Endodermal cell (in vitro differentiated cells): ENCODE measurements around the gene DNM1. TPM values are rescaled to one million over a fixed set of nuclear protein-coding genes. Genes with fewer than 3 reads are reported as not detected.

Experiments
- DNase-seq: peaks from one replicate; pipeline ENCODE4 v3.0.0-alpha.2; 2017
- H3K27ac ChIP-seq: 2 replicates; pipeline ENCODE4 v1.5.1; 2013; ENCODE audit warnings: mild to moderate bottlenecking, low read depth, low read length, moderate library complexity
- H3K27me3 ChIP-seq: 2 replicates; pipeline ENCODE4 v1.6.1; 2013; ENCODE audit warnings: mild to moderate bottlenecking, low read length, moderate library complexity; ENCODE audit not compliant: insufficient read depth, control insufficient read depth, poor library complexity, severe bottlenecking
- H3K36me3 ChIP-seq: 2 replicates; pipeline ENCODE4 v1.7.0; 2013; ENCODE audit warnings: mild to moderate bottlenecking, low read length, moderate library complexity; ENCODE audit not compliant: control insufficient read depth, insufficient read depth
- H3K4me1 ChIP-seq: one replicate; pipeline ENCODE4 v1.7.0; 2013; ENCODE audit warnings: low read length; ENCODE audit not compliant: control insufficient read depth, insufficient read depth
- H3K4me3 ChIP-seq: 2 replicates; pipeline ENCODE4 v1.5.1; 2013; ENCODE audit warnings: mild to moderate bottlenecking, low read length, moderate library complexity
- H3K9ac ChIP-seq: 2 replicates; pipeline ENCODE4 v1.6.1; 2013; ENCODE audit warnings: mild to moderate bottlenecking, low read length, moderate library complexity; ENCODE audit not compliant: poor library complexity, severe bottlenecking; ENCODE audit errors: extremely low read depth
- H3K9me3 ChIP-seq: 2 replicates; pipeline ENCODE4 v1.6.1; 2013; ENCODE audit warnings: mild to moderate bottlenecking, low read length, moderate library complexity; ENCODE audit not compliant: control insufficient read depth
- H3K27ac Mint-ChIP-seq: 2 replicates; pipeline ENCODE4 v1.8.0; 2020; ENCODE audit warnings: mixed read lengths
- H3K27me3 Mint-ChIP-seq: 2 replicates; pipeline ENCODE4 v1.8.0; 2021; ENCODE audit warnings: mild to moderate bottlenecking, mixed read lengths; ENCODE audit not compliant: insufficient read depth
- H3K36me3 Mint-ChIP-seq: 2 replicates; pipeline ENCODE4 v1.8.0; 2020; ENCODE audit warnings: low read depth, mixed read lengths
- H3K4me1 Mint-ChIP-seq: 2 replicates; pipeline ENCODE4 v1.8.0; 2020; ENCODE audit warnings: mixed read lengths
- H3K4me3 Mint-ChIP-seq: 2 replicates; pipeline ENCODE4 v1.8.0; 2020; ENCODE audit warnings: mild to moderate bottlenecking, moderate library complexity, mixed read lengths
- H3K9me3 Mint-ChIP-seq: 2 replicates; pipeline ENCODE4 v1.8.0; 2020; ENCODE audit warnings: mild to moderate bottlenecking, mixed read lengths
- WGBS, 2 experiments: methylation state at CpG; one replicate each; pipeline versions ENCODE4 v1.1.5 to v1.1.7; 2013; ENCODE audit warnings: missing lambda C conversion rate in 2 of 2, mixed read lengths in 1 of 2; ENCODE audit not compliant: insufficient coverage in 1 of 2, insufficient read length in 1 of 2; 5-methylcytosine and 5-hydroxymethylcytosine counted together
- total RNA-seq, 2 donors: library from RNA; stranded (reverse); fragmentation: NEBNext Ultra II Directional in 1 of 2; extraction: Animal tissue kit (Norgen Biotek cat#: 25700) in 1 of 2; gene quantifications; 2 replicates in 1 of 2; 3 replicates in 1 of 2; pipeline ENCODE4 v1.2.1, GENCODE V29; 2021
- TF ChIP-seq, protein P1 (sequence below): fragments of 200-600 bp; sonication (generic); conservative IDR thresholded peaks from 2 replicates; pipeline ENCODE4 v1.5.0; 2021; ENCODE audit warnings: antibody characterized with exemption, mild to moderate bottlenecking

The DNM1 gene
- total RNA-seq, 2 donors from 2014 or later: 55.8 to 147 TPM

GRCh38 chr9:128215491-128216409 lies 12.6 kb downstream of the DNM1 start:
- Histone ChIP-seq H3K27me3 (no peaks in the 10 kb centered on the region), H3K9me3 (no peaks in the 10 kb centered on the region), H3K4me3 (no peak overlapping the region), H3K4me1 (peaks cover 4% of the 10 kb centered on the region), H3K27ac (peak overlapping the region; percentile 34), H3K9ac (no peak overlapping the region), H3K36me3 (peaks cover 13% of the 10 kb centered on the region)
- Mint-ChIP-seq H3K36me3 (peaks cover 9% of the 10 kb centered on the region), H3K27ac (no peak overlapping the region), H3K9me3 (no peaks in the 10 kb centered on the region), H3K4me1 (peaks cover 6% of the 10 kb centered on the region), H3K4me3 (no peak overlapping the region), H3K27me3 (peaks cover 2% of the 10 kb centered on the region)
- 85 to 90% methylated on average over 3 to 10 of the region's 10 CpGs for WGBS, 2 experiments
- TF ChIP-seq, protein P1, sequence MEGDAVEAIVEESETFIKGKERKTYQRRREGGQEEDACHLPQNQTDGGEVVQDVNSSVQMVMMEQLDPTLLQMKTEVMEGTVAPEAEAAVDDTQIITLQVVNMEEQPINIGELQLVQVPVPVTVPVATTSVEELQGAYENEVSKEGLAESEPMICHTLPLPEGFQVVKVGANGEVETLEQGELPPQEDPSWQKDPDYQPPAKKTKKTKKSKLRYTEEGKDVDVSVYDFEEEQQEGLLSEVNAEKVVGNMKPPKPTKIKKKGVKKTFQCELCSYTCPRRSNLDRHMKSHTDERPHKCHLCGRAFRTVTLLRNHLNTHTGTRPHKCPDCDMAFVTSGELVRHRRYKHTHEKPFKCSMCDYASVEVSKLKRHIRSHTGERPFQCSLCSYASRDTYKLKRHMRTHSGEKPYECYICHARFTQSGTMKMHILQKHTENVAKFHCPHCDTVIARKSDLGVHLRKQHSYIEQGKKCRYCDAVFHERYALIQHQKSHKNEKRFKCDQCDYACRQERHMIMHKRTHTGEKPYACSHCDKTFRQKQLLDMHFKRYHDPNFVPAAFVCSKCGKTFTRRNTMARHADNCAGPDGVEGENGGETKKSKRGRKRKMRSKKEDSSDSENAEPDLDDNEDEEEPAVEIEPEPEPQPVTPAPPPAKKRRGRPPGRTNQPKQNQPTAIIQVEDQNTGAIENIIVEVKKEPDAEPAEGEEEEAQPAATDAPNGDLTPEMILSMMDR: no peak
- DNase-seq: no peak

DNA sequence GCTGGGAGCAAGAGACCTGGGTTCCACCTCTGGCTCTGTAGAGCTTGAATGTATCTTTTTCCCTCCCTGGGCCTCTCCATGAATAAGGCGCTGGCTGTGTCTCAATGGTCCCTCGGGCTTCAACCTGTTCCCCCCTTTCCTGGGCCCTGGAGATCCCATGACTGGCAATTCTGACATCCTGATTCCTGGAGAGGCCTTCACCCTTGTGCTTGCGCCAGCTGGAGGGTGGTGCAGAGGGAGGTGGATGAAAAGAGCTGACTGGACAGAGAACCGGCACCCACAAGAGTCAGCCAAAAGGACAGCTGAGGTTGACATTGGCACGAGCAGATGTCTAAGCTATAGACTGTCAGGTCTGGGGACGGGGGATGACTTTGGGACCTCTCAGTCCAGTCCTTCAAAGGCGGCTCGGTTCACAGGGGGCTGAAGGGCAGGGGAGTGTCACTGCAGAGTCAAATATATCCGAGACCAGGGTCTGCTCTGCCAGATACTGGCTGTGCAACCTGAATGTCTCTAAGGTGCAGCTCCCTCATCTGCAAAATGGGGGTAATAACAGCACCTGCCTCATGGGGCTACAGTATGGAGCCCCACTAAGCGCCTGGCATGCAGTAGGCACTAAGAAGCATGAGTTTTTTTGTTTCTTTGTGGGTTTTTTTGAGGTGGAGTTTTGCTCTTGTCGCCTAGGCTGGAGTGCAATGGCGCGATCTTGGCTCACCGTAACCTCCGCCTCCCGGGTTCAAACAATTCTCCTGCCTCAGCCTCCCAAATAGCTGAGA lies 13.8 kb downstream of the DNM1 start:
- Mint-ChIP-seq H3K27me3 (peaks cover 2% of the 10 kb centered on the region), H3K4me3 (no peak overlapping the region), H3K9me3 (no peaks in the 10 kb centered on the region), H3K4me1 (peaks cover 6% of the 10 kb centered on the region), H3K36me3 (peaks cover 10% of the 10 kb centered on the region), H3K27ac (no peak overlapping the region)
- peaks cover 16% of the 10 kb centered on the region for H3K36me3 ChIP-seq
- no peak overlapping the region for H3K9ac ChIP-seq
- DNase-seq: no peak
- WGBS, 2 experiments: 93 to 100% methylated on average over 9 to 16 of the region's 16 CpGs
- H3K27ac ChIP-seq: no peak overlapping the region
- H3K4me1 ChIP-seq: peaks cover 4% of the 10 kb centered on the region
- no peak overlapping the region for H3K4me3 ChIP-seq
- H3K27me3 ChIP-seq: no peaks in the 10 kb centered on the region
- TF ChIP-seq, protein P1: no peak
- H3K9me3 ChIP-seq: no peaks in the 10 kb centered on the region

DNA sequence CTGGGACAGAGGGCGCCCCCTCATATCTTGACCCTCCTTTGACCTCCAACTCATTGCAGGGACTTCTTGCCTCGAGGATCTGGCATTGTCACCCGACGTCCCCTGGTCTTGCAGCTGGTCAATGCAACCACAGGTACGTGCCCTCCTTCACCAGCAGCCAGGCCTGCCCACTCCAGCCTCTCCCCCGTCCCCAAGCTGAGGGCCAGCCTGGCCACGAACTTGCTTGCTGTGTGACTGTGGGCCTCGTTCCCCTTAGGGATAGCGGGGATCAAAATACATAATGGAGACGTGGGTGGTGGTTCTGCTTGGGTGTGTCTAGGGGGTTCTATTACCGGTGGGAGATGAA lies 15.0 kb downstream of the DNM1 start:
- H3K9ac ChIP-seq: no peak overlapping the region
- H3K4me1 Mint-ChIP-seq: peaks cover 6% of the 10 kb centered on the region
- H3K27me3 ChIP-seq: no peaks in the 10 kb centered on the region
- H3K27ac ChIP-seq: no peak overlapping the region
- H3K4me1 ChIP-seq: peaks cover 4% of the 10 kb centered on the region
- no peaks in the 10 kb centered on the region for H3K9me3 Mint-ChIP-seq
- H3K4me3 ChIP-seq: peak overlapping the region; percentile 66
- TF ChIP-seq, protein P1: no peak
- H3K4me3 Mint-ChIP-seq: peak overlapping the region; percentile 62
- peaks cover 16% of the 10 kb centered on the region for H3K36me3 ChIP-seq
- peaks cover 2% of the 10 kb centered on the region for H3K27me3 Mint-ChIP-seq
- 88 to 95% methylated on average over 6 to 11 of the region's 11 CpGs for WGBS, 2 experiments
- no peaks in the 10 kb centered on the region for H3K9me3 ChIP-seq
- peaks cover 18% of the 10 kb centered on the region for H3K36me3 Mint-ChIP-seq
- DNase-seq: no peak
- peak overlapping the region; percentile 91 for H3K27ac Mint-ChIP-seq
